T-helper 1 cell treated with Interleukin-12 subunit alpha and Interleukin-12 subunit beta and Interleukin-4 antibody, amounts not matched to agents 30 μg/mL and 1 μg/mL, for 36 hours (primary cell): ENCODE data around the gene WDR5B.
A peak's percentile ranks its signal among the peaks of the same experiment; 100 is the strongest.
"Not testable (repeated sequence)": the region's sequence is repeated elsewhere in the genome, so short reads cannot be mapped to it uniquely, and the experiment has no call there.

Experiments
- H3K27ac Mint-ChIP-seq: one replicate; pipeline ENCODE4 v1.8.0; 2021; ENCODE audit warnings: mild to moderate bottlenecking, mixed read lengths
- H3K27me3 Mint-ChIP-seq: one replicate; pipeline ENCODE4 v1.8.0; 2021; ENCODE audit warnings: low read depth, mixed read lengths
- H3K36me3 Mint-ChIP-seq: one replicate; pipeline ENCODE4 v1.8.0; 2021; ENCODE audit warnings: low read depth, mixed read lengths
- H3K4me1 Mint-ChIP-seq: one replicate; pipeline ENCODE4 v1.8.0; 2021; ENCODE audit warnings: low read depth, mixed read lengths
- H3K4me3 Mint-ChIP-seq: one replicate; pipeline ENCODE4 v1.8.0; 2021; ENCODE audit warnings: mild to moderate bottlenecking, moderate library complexity, mixed read lengths
- H3K9me3 Mint-ChIP-seq: one replicate; pipeline ENCODE4 v1.8.0; 2021; ENCODE audit warnings: mixed read lengths

WDR5B gene

GRCh38 chr3:122415762-122416654, at the start of gene WDR5B:
TSS of gene WDR5B (minus strand) at chr3:122416062. CDS start at chr3:122415528, 534 bp downstream.
- Mint-ChIP-seq H3K27me3 (no peaks in the 10 kb centered on the region), H3K4me1 (peaks cover 34% of the 10 kb centered on the region), H3K9me3 (no peaks in the 10 kb centered on the region), H3K4me3 (peak within 1 kb of the TSS; percentile 98), H3K36me3 (peaks cover 27% of the 10 kb centered on the region), H3K27ac (peak within 1 kb of the TSS; percentile 100)

DNA sequence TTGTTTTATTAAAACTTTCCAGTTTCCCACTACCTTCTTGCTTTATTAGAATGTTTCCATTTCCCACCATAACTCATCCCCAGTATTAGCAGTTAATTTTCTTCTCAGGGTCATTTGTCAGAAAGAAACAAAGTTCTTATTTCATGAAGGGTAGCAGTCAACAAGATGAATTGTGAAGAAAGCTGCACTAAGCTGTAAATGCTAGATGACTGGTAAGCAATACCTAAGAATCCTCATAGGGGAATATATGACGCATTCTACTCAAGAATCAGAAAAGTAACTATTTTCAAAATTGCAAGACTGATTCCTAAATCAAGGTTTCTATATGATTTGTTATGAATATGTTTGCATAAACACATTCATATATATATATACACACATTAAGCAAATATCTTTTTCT, 48.8 kb upstream of the WDR5B start:
- H3K4me1 Mint-ChIP-seq, result peaks cover 9% of the 10 kb centered on the region
- peaks cover 30% of the 10 kb centered on the region for H3K36me3 Mint-ChIP-seq
- H3K27ac Mint-ChIP-seq, result no peak overlapping the region
- H3K4me3 Mint-ChIP-seq, result no peak overlapping the region
- H3K9me3 Mint-ChIP-seq, result no peaks in the 10 kb centered on the region
- H3K27me3 Mint-ChIP-seq, result no peaks in the 10 kb centered on the region

DNA sequence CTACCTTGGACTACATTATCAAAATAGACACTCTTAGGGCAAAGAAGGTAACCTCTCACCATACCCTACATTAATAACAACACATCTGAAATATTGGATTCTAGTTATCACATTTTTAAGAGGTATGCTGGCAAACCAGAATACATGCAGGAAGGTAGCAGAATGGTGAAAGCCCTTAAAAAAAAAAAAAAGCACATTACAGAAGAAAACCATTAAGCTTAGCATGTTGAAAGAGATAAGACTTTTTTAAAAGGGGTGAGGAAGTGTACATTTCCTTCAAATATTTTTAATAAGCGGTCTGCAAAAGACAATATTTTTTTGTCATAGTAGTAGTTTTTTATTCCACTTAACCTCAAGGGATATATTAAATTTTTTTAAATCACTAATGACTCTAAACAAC, 46.5 kb upstream of the WDR5B start:
- H3K4me3 Mint-ChIP-seq, result no peak overlapping the region

DNA sequence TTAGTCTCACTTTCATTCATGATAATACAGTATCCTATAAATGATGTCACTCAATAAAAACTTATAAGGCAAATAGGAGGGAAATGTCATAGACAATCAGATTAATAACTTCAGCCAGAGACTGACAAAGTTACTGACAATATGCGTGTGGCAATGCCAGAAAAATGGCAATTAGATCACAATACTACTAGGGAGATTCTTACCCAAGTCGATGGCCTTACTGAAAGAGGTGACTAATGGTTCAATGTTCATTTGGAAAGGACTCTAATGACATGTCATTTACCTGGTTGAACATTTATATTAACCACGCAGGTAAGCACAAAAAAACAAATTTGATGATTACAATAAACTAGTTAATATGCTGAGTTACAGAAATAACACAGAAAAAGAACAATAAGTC, 45.9 kb upstream of the WDR5B start:
- Mint-ChIP-seq H3K36me3 (peaks cover 38% of the 10 kb centered on the region), H3K27ac (no peak overlapping the region), H3K27me3 (no peaks in the 10 kb centered on the region)

More for the DNA sequence above, 46.5 kb upstream of the WDR5B start:
- Mint-ChIP-seq H3K27ac (no peak overlapping the region), H3K27me3 (no peaks in the 10 kb centered on the region), H3K9me3 (no peaks in the 10 kb centered on the region), H3K36me3 (peaks cover 42% of the 10 kb centered on the region), H3K4me1 (no peaks in the 10 kb centered on the region)

GRCh38 chr3:122458992-122459391, 43.1 kb upstream of the WDR5B start:
- Mint-ChIP-seq H3K36me3 (peaks cover 45% of the 10 kb centered on the region), H3K4me3 (no peak overlapping the region), H3K27me3 (no peaks in the 10 kb centered on the region), H3K27ac (no peak overlapping the region), H3K9me3 (no peaks in the 10 kb centered on the region), H3K4me1 (peaks cover 3% of the 10 kb centered on the region)

More for the DNA sequence above, 45.9 kb upstream of the WDR5B start:
- Mint-ChIP-seq H3K4me1 (no peaks in the 10 kb centered on the region), H3K9me3 (no peaks in the 10 kb centered on the region), H3K4me3 (no peak overlapping the region)

DNA sequence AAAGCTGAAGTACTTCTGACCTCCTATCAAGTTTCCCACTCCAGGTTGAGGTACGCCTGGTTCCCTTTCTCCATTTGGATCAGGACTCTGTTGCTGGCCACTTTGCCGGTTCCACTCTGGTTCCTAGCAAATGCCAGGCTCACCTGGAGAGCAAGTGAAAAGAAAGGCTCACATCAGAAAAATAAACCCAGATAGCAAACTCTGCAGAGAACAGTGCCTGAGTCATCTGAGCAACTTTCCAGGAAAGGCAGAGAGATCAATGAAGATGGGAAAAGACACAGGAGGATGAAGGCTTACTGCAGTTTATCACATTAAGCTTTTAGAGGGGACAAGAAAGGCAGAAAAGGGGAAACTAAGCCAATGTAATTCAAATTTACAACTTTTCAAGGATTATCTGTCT, 41.8 kb upstream of the WDR5B start:
- no peaks in the 10 kb centered on the region for H3K27me3 Mint-ChIP-seq
- H3K9me3 Mint-ChIP-seq, result no peaks in the 10 kb centered on the region
- H3K27ac Mint-ChIP-seq, result no peak overlapping the region
- H3K4me1 Mint-ChIP-seq, result peaks cover 3% of the 10 kb centered on the region
- H3K4me3 Mint-ChIP-seq, result no peak overlapping the region
- H3K36me3 Mint-ChIP-seq, result peaks cover 46% of the 10 kb centered on the region

- peaks cover 3% of the 10 kb centered on the region for H3K4me1 Mint-ChIP-seq
- H3K27ac Mint-ChIP-seq, result no peak overlapping the region
Observed at GRCh38 chr3:122456074-122456473, 40.2 kb upstream of the WDR5B start.

GRCh38 chr3:122451371-122451770, 35.5 kb upstream of the WDR5B start:
- Mint-ChIP-seq H3K4me1 (peaks cover 3% of the 10 kb centered on the region), H3K27me3 (no peaks in the 10 kb centered on the region), H3K9me3 (peaks cover 7% of the 10 kb centered on the region), H3K36me3 (peaks cover 45% of the 10 kb centered on the region), H3K4me3 (no peak overlapping the region), H3K27ac (no peak overlapping the region)

More at GRCh38 chr3:122456074-122456473, 40.2 kb upstream of the WDR5B start:
- H3K4me3 Mint-ChIP-seq, result no peak overlapping the region
- peaks cover 39% of the 10 kb centered on the region for H3K36me3 Mint-ChIP-seq
- H3K27me3 Mint-ChIP-seq, result no peaks in the 10 kb centered on the region
- H3K9me3 Mint-ChIP-seq, result no peaks in the 10 kb centered on the region

DNA sequence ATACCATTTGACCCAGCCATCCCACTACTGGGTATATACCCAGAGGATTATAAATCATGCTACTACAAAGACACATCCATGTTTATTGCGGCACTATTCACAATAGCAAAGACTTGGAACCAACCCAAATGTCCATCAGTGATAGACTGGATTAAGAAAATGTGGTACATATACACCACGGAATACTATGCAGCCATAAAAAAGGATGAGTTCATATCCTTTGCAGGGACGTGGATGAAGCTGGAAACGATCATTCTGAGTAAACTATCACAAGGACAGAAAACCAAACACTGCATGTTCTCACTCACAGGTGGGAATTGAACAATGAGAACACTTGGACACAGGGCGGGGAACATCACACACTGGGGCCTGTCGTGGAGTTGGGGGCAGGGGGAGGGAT, 32.4 kb upstream of the WDR5B start:
- H3K9me3 Mint-ChIP-seq, result peaks cover 14% of the 10 kb centered on the region
- H3K27me3 Mint-ChIP-seq, H3K4me1 Mint-ChIP-seq, H3K27ac Mint-ChIP-seq, H3K4me3 Mint-ChIP-seq: not testable (repeated sequence)
- peaks cover 61% of the 10 kb centered on the region for H3K36me3 Mint-ChIP-seq

GRCh38 chr3:122444491-122444887, 28.6 kb upstream of the WDR5B start:
- peaks cover 69% of the 10 kb centered on the region for H3K36me3 Mint-ChIP-seq
- H3K4me3 Mint-ChIP-seq, H3K27me3 Mint-ChIP-seq, H3K27ac Mint-ChIP-seq, H3K4me1 Mint-ChIP-seq: not testable (repeated sequence)
- peaks cover 14% of the 10 kb centered on the region for H3K9me3 Mint-ChIP-seq

DNA sequence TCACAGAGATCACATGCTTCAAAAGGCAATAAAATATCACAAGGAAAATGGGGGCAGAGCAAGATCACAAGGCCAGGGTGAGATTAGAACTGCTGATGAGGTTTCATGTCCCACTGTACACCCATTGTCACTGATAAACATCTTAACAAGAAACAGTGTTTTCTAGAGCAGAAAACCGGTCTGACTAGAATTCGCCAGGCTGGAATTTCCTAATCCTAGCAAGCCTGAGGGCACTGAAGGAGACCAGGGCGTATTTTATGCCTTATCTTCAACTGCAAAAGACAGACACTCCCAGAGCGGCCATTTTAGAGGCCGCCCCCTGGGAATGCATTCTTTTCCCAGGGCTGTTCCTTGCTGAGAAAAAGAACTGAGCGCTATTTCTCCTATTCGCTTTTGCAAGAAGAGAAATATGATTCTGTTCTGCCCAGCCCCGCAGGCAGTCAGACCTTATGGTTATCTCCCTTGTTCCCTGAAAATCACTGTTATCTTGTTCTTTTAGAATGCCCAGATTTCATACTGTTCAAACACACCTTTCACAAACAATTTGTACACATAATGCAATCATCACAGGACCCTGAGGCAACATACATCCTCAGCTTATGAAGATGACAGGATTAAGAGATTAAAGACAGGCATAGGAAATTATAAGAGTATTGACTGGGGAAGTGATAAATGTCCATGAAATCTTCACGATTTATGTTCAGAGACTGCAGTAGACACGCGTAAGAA, 28.1 kb upstream of the WDR5B start:
- not testable (repeated sequence) for H3K4me1 Mint-ChIP-seq, H3K27ac Mint-ChIP-seq, H3K4me3 Mint-ChIP-seq, H3K27me3 Mint-ChIP-seq
- Mint-ChIP-seq H3K36me3 (peaks cover 66% of the 10 kb centered on the region), H3K9me3 (peaks cover 12% of the 10 kb centered on the region)

- Mint-ChIP-seq H3K36me3 (peaks cover 63% of the 10 kb centered on the region), H3K27ac (no peak overlapping the region)
Observed at GRCh38 chr3:122443090-122443489, 27.2 kb upstream of the WDR5B start.

GRCh38 chr3:122435950-122436349, 20.1 kb upstream of the WDR5B start:
- Mint-ChIP-seq H3K4me1 (no peaks in the 10 kb centered on the region), H3K4me3 (no peak overlapping the region), H3K27ac (no peak overlapping the region), H3K9me3 (peaks cover 15% of the 10 kb centered on the region), H3K27me3 (no peaks in the 10 kb centered on the region), H3K36me3 (peaks cover 52% of the 10 kb centered on the region)

More at GRCh38 chr3:122443090-122443489, 27.2 kb upstream of the WDR5B start:
- no peak overlapping the region for H3K4me3 Mint-ChIP-seq
- H3K27me3 Mint-ChIP-seq, result no peaks in the 10 kb centered on the region
- peaks cover 3% of the 10 kb centered on the region for H3K4me1 Mint-ChIP-seq
- H3K9me3 Mint-ChIP-seq, result peaks cover 11% of the 10 kb centered on the region

DNA sequence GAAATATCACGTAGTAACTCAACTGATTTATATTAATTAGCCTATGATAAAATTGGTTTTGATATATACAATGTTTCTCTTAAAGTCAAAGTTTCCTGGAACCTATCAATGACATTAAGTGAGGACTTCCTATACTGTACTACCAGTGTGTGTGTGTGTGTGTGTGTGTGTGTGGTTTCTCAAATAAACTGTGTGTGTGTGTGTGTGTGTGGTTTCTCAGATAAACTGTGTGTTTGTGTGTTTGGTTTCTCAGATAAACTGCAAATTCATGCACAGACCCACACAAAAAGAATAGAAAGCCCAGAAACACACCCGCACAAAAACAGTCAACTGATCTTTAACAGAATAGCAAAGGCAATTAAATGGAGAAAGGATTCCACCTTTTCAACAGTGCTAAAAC, 14.5 kb upstream of the WDR5B start:
- Mint-ChIP-seq H3K27ac (no peak overlapping the region), H3K4me1 (peaks cover 6% of the 10 kb centered on the region), H3K9me3 (peaks cover 3% of the 10 kb centered on the region), H3K36me3 (peaks cover 55% of the 10 kb centered on the region), H3K27me3 (no peaks in the 10 kb centered on the region), H3K4me3 (no peak overlapping the region)
